ENCODE data around the gene DERL2. TPM values are rescaled to one million over a fixed set of nuclear protein-coding genes. Genes with fewer than 3 reads are reported as not detected.

The DERL2 gene
- total and polyA plus RNA-seq, 4 donors, result 39.3 to 104 (median 62.8) TPM

DNA sequence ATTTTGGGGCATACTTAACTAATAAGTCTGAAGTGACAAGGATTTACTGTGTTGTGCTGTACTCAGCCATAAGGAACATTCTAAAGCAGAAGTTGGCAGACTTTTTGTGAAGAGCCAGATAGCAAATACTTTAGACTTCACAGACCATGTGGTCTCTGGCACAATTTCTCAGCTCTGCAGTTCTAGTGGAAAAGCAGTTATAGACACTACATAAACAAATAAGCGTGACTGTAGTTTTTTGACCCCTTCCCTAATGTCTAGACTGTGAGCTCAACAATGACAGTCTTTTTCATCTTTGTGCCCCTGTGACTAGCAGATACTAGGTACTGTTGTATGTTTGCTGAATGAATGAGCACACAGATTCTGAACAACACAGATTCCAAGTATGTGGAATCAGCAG is 61.1 kb downstream of the DERL2 start:
- Histone ChIP-seq H3K9me3 (ENCODE audit: control insufficient read depth in 4 of 4, insufficient read depth in 3 of 4, low read length in 3 of 4) (no peaks in the 10 kb centered on the region), H3K36me3 (ENCODE audit: control insufficient read depth in 4 of 4, insufficient read depth in 4 of 4, low read length in 4 of 4) (peaks cover 30 to 52% (median 35%) of the 10 kb centered on the region in 4 donors), H3K27ac (ENCODE audit: low read depth in 1 of 2, low read length in 1 of 2) (no peak overlapping the region), H3K4me1 (ENCODE audit: control insufficient read depth in 5 of 5, insufficient read depth in 5 of 5, low read length in 5 of 5) (peaks cover 0 to 10% (median 1%) of the 10 kb centered on the region in 5 donors), H3K4me3 (no peak overlapping the region), H3K9ac (ENCODE audit: insufficient read depth in 1 of 2, low read length in 2 of 2) (no peak overlapping the region), H3K27me3 (ENCODE audit: control insufficient read depth in 3 of 3, insufficient read depth in 3 of 3, low read length in 2 of 3) (no peaks in the 10 kb centered on the region)
- 65 to 81% methylated on average over 1 of the region's 1 CpG for WGBS, 2 donors
- TF ChIP-seq, protein P1, sequence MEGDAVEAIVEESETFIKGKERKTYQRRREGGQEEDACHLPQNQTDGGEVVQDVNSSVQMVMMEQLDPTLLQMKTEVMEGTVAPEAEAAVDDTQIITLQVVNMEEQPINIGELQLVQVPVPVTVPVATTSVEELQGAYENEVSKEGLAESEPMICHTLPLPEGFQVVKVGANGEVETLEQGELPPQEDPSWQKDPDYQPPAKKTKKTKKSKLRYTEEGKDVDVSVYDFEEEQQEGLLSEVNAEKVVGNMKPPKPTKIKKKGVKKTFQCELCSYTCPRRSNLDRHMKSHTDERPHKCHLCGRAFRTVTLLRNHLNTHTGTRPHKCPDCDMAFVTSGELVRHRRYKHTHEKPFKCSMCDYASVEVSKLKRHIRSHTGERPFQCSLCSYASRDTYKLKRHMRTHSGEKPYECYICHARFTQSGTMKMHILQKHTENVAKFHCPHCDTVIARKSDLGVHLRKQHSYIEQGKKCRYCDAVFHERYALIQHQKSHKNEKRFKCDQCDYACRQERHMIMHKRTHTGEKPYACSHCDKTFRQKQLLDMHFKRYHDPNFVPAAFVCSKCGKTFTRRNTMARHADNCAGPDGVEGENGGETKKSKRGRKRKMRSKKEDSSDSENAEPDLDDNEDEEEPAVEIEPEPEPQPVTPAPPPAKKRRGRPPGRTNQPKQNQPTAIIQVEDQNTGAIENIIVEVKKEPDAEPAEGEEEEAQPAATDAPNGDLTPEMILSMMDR (IDR thresholded peaks at IDR 0.05; ENCODE audit: control extremely low read depth, extremely low read depth), result no peak
- DNase-seq (peak in 2 of 3 donors; percentile 23 to 42), ATAC-seq (ENCODE audit: insufficient read depth, low FRiP score) (no peak)

DNA sequence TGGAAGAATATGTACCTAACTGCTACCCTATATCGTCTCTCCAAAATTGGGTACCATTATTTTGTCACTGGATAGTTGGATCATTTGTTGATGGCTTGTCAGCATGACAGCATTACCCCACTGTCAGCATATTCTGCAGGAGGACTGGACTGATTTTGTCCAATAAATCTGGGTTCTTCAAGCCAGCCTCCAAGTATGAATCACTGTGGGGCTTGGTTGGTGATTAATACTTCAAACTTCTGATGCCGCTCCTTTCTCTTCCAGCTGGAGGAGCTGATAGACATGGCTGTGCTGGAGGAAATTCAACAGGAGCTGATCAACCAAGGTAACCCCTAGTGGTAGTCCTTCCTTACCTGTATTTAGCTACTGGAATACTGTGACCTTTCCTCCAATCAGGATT is 63.5 kb downstream of the DERL2 start:
- peaks cover 20 to 31% (median 23%) of the 10 kb centered on the region in 4 donors for H3K36me3 ChIP-seq (ENCODE audit: control insufficient read depth in 4 of 4, insufficient read depth in 4 of 4, low read length in 4 of 4)
- 98 to 100% methylated on average over 2 of the region's 2 CpGs for WGBS, 2 donors

More for the DNA sequence above, 63.5 kb downstream of the DERL2 start:
- ATAC-seq (ENCODE audit: insufficient read depth, low FRiP score) (no peak), DNase-seq (no peak)
- no peak overlapping the region for H3K4me3 ChIP-seq
- no peak overlapping the region for H3K27ac ChIP-seq (ENCODE audit: low read depth in 1 of 2, low read length in 1 of 2)
- no peaks in the 10 kb centered on the region for H3K27me3 ChIP-seq (ENCODE audit: control insufficient read depth in 3 of 3, insufficient read depth in 3 of 3, low read length in 2 of 3)
- no peak overlapping the region for H3K9ac ChIP-seq (ENCODE audit: insufficient read depth in 1 of 2, low read length in 2 of 2)
- H3K9me3 ChIP-seq (ENCODE audit: control insufficient read depth in 4 of 4, insufficient read depth in 3 of 4, low read length in 3 of 4), result no peaks in the 10 kb centered on the region
- peaks cover 0 to 12% (median 3%) of the 10 kb centered on the region in 5 donors for H3K4me1 ChIP-seq (ENCODE audit: control insufficient read depth in 5 of 5, insufficient read depth in 5 of 5, low read length in 5 of 5)
- TF ChIP-seq, protein P1 (IDR thresholded peaks at IDR 0.05; ENCODE audit: control extremely low read depth, extremely low read depth), result no peak

Other genes starting within 250 kb of the DERL2 start
- gene RABEP1, start 203.9 kb downstream of the DERL2 start, total RNA-seq, result 10 to 100 TPM; 34.0 to 38.2 TPM
- 10 to 100 TPM; 14.9 to 16.2 TPM for gene RABEP1, start 203.9 kb downstream of the DERL2 start, polyA plus RNA-seq
- gene NUP88, start 66.5 kb downstream of the DERL2 start, total RNA-seq, result 10 to 100 TPM; 30.0 to 66.0 TPM
- gene NUP88, start 66.5 kb downstream of the DERL2 start, polyA plus RNA-seq, result 10 to 100 TPM; 43.7 to 76.4 TPM
- gene RPAIN, start 66.0 kb downstream of the DERL2 start, total RNA-seq, result 10 to 100 TPM; 30.3 to 75.6 TPM
- gene RPAIN, start 66.0 kb downstream of the DERL2 start, polyA plus RNA-seq, result 10 to 100 TPM; 31.0 to 47.5 TPM
- gene C1QBP, start 47.0 kb downstream of the DERL2 start, total RNA-seq, result 100 to 1,000 TPM in 1 of 2 donors, 10 to 100 TPM in 1; 60.6 to 129 TPM
- 100 to 1,000 TPM; 123 to 158 TPM for gene C1QBP, start 47.0 kb downstream of the DERL2 start, polyA plus RNA-seq
- 10 to 100 TPM; 11.6 to 13.4 TPM for gene DHX33, start 17.2 kb downstream of the DERL2 start, total RNA-seq
- gene DHX33, start 17.2 kb downstream of the DERL2 start, polyA plus RNA-seq, result 1 to 10 TPM; 4.7 to 7.4 TPM
- 10 to 100 TPM; 14.1 to 16.3 TPM for gene MIS12, start 388 bp upstream of the DERL2 start, total RNA-seq
- gene MIS12, start 388 bp upstream of the DERL2 start, polyA plus RNA-seq, result 10 to 100 TPM; 14.4 to 16.0 TPM
- gene NLRP1, start 98.3 kb upstream of the DERL2 start, total RNA-seq, result 10 to 100 TPM; 29.2 to 33.1 TPM
- gene NLRP1, start 98.3 kb upstream of the DERL2 start, polyA plus RNA-seq, result 10 to 100 TPM; 14.5 to 21.2 TPM

All from lung (tissue), 12 donors.